ENCODE measurements around the gene LCORL.

DNA sequence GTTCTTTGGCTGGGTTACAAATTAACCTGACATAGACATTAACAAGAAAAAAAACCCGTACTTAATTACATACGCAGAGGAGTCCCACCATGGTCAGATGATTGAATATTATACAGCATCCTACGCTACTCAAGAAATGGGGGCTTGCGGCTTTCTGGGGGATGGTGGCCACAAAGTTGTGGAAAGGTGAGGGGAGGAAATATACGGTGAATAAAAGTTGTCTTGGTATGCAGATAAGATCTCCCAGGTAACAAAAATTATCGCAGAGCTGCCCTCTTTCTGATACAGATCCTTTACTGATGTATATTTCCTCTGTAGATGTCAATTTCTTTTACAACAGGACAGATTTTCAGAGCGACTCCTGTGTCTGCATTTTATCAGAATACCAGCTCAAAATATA, 211.9 kb downstream of the LCORL start:
- TF ChIP-seq, protein P1, sequence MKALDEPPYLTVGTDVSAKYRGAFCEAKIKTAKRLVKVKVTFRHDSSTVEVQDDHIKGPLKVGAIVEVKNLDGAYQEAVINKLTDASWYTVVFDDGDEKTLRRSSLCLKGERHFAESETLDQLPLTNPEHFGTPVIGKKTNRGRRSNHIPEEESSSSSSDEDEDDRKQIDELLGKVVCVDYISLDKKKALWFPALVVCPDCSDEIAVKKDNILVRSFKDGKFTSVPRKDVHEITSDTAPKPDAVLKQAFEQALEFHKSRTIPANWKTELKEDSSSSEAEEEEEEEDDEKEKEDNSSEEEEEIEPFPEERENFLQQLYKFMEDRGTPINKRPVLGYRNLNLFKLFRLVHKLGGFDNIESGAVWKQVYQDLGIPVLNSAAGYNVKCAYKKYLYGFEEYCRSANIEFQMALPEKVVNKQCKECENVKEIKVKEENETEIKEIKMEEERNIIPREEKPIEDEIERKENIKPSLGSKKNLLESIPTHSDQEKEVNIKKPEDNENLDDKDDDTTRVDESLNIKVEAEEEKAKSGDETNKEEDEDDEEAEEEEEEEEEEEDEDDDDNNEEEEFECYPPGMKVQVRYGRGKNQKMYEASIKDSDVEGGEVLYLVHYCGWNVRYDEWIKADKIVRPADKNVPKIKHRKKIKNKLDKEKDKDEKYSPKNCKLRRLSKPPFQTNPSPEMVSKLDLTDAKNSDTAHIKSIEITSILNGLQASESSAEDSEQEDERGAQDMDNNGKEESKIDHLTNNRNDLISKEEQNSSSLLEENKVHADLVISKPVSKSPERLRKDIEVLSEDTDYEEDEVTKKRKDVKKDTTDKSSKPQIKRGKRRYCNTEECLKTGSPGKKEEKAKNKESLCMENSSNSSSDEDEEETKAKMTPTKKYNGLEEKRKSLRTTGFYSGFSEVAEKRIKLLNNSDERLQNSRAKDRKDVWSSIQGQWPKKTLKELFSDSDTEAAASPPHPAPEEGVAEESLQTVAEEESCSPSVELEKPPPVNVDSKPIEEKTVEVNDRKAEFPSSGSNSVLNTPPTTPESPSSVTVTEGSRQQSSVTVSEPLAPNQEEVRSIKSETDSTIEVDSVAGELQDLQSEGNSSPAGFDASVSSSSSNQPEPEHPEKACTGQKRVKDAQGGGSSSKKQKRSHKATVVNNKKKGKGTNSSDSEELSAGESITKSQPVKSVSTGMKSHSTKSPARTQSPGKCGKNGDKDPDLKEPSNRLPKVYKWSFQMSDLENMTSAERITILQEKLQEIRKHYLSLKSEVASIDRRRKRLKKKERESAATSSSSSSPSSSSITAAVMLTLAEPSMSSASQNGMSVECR (CRISPR knock-in tag; IDR thresholded peaks at IDR 0.05), result no peak
- TF ChIP-seq, protein P2, sequence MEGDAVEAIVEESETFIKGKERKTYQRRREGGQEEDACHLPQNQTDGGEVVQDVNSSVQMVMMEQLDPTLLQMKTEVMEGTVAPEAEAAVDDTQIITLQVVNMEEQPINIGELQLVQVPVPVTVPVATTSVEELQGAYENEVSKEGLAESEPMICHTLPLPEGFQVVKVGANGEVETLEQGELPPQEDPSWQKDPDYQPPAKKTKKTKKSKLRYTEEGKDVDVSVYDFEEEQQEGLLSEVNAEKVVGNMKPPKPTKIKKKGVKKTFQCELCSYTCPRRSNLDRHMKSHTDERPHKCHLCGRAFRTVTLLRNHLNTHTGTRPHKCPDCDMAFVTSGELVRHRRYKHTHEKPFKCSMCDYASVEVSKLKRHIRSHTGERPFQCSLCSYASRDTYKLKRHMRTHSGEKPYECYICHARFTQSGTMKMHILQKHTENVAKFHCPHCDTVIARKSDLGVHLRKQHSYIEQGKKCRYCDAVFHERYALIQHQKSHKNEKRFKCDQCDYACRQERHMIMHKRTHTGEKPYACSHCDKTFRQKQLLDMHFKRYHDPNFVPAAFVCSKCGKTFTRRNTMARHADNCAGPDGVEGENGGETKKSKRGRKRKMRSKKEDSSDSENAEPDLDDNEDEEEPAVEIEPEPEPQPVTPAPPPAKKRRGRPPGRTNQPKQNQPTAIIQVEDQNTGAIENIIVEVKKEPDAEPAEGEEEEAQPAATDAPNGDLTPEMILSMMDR (IDR thresholded peaks at IDR 0.05 in 2 of 3, conservative IDR thresholded peaks at IDR 0.05 in 1 of 3; ENCODE audit: insufficient read depth in 2 of 3, low read depth in 1 of 3, low read length in 3 of 3), result no peak
- TF ChIP-seq, protein P3, sequence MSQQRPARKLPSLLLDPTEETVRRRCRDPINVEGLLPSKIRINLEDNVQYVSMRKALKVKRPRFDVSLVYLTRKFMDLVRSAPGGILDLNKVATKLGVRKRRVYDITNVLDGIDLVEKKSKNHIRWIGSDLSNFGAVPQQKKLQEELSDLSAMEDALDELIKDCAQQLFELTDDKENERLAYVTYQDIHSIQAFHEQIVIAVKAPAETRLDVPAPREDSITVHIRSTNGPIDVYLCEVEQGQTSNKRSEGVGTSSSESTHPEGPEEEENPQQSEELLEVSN (IDR thresholded peaks at IDR 0.05; ENCODE audit: borderline replicate concordance in 1 of 2, extremely low read depth in 1 of 2, insufficient read depth in 1 of 2, insufficient read length in 1 of 2, low read depth in 1 of 2, low read length in 1 of 2, poor library complexity in 1 of 2, severe bottlenecking in 1 of 2), result no peak
- TF ChIP-seq NFYB (IDR thresholded peaks at IDR 0.05; ENCODE audit: extremely low read depth, insufficient read length) (no peak), CBFB (CRISPR knock-in tag; IDR thresholded peaks at IDR 0.05) (no peak), ZNF584 (CRISPR knock-in tag; IDR thresholded peaks at IDR 0.05; ENCODE audit: low read depth) (no peak), POLR2A (conservative IDR thresholded peaks at IDR 0.05) (no peak), RAD21 (CRISPR knock-in tag; conservative IDR thresholded peaks at IDR 0.05 in 1 of 2, IDR thresholded peaks at IDR 0.05 in 1 of 2) (no peak), CHD2 (IDR thresholded peaks at IDR 0.05; ENCODE audit: low read depth, low read length) (no peak), MCM7 (IDR thresholded peaks at IDR 0.05) (no peak)
- TF ChIP-seq, protein P4, sequence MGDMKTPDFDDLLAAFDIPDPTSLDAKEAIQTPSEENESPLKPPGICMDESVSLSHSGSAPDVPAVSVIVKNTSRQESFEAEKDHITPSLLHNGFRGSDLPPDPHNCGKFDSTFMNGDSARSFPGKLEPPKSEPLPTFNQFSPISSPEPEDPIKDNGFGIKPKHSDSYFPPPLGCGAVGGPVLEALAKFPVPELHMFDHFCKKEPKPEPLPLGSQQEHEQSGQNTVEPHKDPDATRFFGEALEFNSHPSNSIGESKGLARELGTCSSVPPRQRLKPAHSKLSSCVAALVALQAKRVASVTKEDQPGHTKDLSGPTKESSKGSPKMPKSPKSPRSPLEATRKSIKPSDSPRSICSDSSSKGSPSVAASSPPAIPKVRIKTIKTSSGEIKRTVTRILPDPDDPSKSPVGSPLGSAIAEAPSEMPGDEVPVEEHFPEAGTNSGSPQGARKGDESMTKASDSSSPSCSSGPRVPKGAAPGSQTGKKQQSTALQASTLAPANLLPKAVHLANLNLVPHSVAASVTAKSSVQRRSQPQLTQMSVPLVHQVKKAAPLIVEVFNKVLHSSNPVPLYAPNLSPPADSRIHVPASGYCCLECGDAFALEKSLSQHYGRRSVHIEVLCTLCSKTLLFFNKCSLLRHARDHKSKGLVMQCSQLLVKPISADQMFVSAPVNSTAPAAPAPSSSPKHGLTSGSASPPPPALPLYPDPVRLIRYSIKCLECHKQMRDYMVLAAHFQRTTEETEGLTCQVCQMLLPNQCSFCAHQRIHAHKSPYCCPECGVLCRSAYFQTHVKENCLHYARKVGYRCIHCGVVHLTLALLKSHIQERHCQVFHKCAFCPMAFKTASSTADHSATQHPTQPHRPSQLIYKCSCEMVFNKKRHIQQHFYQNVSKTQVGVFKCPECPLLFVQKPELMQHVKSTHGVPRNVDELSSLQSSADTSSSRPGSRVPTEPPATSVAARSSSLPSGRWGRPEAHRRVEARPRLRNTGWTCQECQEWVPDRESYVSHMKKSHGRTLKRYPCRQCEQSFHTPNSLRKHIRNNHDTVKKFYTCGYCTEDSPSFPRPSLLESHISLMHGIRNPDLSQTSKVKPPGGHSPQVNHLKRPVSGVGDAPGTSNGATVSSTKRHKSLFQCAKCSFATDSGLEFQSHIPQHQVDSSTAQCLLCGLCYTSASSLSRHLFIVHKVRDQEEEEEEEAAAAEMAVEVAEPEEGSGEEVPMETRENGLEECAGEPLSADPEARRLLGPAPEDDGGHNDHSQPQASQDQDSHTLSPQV (IDR thresholded peaks at IDR 0.05), result no peak

Measured in K562 (cell line).